Fibroblast of lung (primary cell): ENCODE measurements around the gene GNAI2.

Experiments
- EZH2 ChIP-seq: IDR thresholded peaks from 2 replicates; pipeline ENCODE4 v1.5.1; 2012; ENCODE audit warnings: low read length, control low read depth, mild to moderate bottlenecking; ENCODE audit errors: missing control alignments
- TF ChIP-seq, protein P1 (sequence below), 2 donors: IDR thresholded peaks in 1 of 2; conservative IDR thresholded peaks in 1 of 2; 1 replicate in 1 of 2; 2 replicates in 1 of 2; pipeline ENCODE4 v1.5.1; 2011 to 2012; ENCODE audit warnings: low read length in 2 of 2, control low read depth in 1 of 2, inconsistent platforms in 1 of 2, low read depth in 1 of 2, mild to moderate bottlenecking in 1 of 2

DNA sequence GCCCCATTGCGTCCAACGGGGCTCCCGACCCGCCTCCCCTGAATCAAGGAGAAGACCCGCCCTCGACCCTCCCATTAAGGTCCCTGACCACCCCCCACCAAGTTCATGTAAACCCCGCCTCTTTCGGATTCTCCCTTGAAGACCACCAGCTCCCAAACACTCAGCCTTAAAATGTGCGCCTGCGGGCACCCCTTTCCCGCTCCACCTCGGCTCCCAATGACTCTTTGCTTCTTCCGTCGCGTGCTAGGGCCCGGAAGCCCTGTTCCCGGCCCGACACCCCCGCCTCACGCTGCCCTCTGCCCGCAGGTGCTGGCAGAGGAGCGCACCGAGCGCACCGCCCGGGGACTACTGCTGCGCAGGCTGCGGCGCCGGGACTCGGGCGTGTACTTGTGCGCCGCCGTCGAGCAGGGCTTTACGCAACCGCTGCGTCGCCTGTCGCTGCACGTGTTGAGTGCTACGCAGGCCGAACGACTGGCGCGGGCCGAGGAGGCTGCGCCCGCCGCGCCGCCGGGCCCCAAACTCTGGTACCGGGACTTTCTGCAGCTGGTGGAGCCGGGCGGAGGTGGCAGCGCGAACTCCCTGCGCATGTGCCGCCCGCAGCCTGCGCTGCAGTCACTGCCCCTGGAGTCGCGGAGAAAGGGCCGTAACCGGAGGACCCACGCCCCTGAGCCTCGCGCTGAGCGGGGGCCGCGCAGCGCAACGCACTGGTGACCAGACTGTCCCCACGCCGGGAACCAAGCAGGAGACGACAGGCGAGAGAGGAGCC, 40.2 kb downstream of the GNAI2 start:
- TF ChIP-seq, protein P1, sequence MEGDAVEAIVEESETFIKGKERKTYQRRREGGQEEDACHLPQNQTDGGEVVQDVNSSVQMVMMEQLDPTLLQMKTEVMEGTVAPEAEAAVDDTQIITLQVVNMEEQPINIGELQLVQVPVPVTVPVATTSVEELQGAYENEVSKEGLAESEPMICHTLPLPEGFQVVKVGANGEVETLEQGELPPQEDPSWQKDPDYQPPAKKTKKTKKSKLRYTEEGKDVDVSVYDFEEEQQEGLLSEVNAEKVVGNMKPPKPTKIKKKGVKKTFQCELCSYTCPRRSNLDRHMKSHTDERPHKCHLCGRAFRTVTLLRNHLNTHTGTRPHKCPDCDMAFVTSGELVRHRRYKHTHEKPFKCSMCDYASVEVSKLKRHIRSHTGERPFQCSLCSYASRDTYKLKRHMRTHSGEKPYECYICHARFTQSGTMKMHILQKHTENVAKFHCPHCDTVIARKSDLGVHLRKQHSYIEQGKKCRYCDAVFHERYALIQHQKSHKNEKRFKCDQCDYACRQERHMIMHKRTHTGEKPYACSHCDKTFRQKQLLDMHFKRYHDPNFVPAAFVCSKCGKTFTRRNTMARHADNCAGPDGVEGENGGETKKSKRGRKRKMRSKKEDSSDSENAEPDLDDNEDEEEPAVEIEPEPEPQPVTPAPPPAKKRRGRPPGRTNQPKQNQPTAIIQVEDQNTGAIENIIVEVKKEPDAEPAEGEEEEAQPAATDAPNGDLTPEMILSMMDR (conservative IDR thresholded peaks at IDR 0.05 in 1 of 2, IDR thresholded peaks at IDR 0.05 in 1 of 2; ENCODE audit: low read depth in 1 of 2, low read length in 2 of 2) = no peak
- TF ChIP-seq EZH2 = no peak
